Cardiac muscle cell (in vitro differentiated cells and primary cell): Measurements from ENCODE around the gene KAT7. TPM values are rescaled to one million over a fixed set of nuclear protein-coding genes. Genes with fewer than 3 reads are reported as not detected.

Experiments used
- DNase-seq, 2 donors: peaks; one replicate each; pipeline versions ENCODE4 v3.0.0 to v3.0.0-alpha.2; 2010 to 2017; ENCODE audit warnings: low read depth in 1 of 2, low spot score in 1 of 2
- H3K27ac ChIP-seq: fragments of 200-600 bp; sonication (generic); 2 replicates; pipeline ENCODE4 v1.5.1; 2016
- H3K27me3 ChIP-seq: fragments of 200-600 bp; sonication (generic); 2 replicates; pipeline ENCODE4 v1.6.0; 2016; ENCODE audit warnings: control low read depth
- H3K36me3 ChIP-seq: fragments of 200-600 bp; sonication (generic); 2 replicates; pipeline ENCODE4 v1.5.1; 2016; ENCODE audit warnings: control low read depth
- H3K4me1 ChIP-seq: fragments of 200-600 bp; sonication (generic); 2 replicates; pipeline ENCODE4 v1.8.1; 2017; ENCODE audit warnings: low read depth, mild to moderate bottlenecking, mixed run types
- H3K4me3 ChIP-seq: fragments of 200-600 bp; sonication (generic); 2 replicates; pipeline ENCODE4 v1.5.1; 2016; ENCODE audit warnings: mild to moderate bottlenecking
- H3K9me3 ChIP-seq: fragments of 200-600 bp; sonication (generic); 2 replicates; pipeline ENCODE4 v1.5.1; 2017; ENCODE audit warnings: low read depth, mild to moderate bottlenecking, control low read depth
- polyA plus RNA-seq: library from polyadenylated mRNA; unstranded; fragments of >200 nt; fragmentation: Nextera tagmentation; extraction: Ambion mirVana; gene quantifications from 2 replicates; pipeline ENCODE4 v1.2.1, GENCODE V29; 2016
- total RNA-seq: library from RNA; depleted of rRNA; stranded (reverse); fragments of >200 nt; gene quantifications from 2 replicates; pipeline ENCODE4 v1.2.3, GENCODE V29; 2016
- TF ChIP-seq, protein P1 (sequence below): IDR thresholded peaks from 2 replicates; pipeline ENCODE4 v1.5.1; 2012; ENCODE audit warnings: low read depth, mild to moderate bottlenecking, low read length

The KAT7 gene
- total and polyA plus RNA-seq, 2 experiments from 2014 or later = 30.0 to 33.1 TPM

DNA sequence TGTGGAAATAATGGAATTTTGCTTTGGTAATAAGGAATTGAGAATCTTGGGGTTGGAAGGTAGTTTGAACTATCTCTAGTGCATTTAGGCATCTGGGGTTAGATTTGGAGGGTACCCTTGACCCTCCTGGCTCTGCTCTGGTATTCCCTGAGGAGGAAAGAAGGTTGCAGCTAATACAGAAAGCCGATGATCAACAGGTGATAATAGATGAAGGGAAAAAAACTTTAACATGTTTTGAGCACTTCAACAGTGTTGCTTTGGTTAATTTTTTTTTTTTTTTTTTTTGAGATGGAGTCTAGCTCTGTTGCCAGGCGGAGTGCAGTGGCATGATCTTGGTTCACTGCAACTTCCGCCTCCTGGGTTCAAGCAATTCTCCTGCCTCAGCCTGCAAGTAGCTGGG lies 4.8 kb downstream of the KAT7 start:
- no peaks in the 10 kb centered on the region for H3K27me3 ChIP-seq
- no peak overlapping the region for H3K27ac ChIP-seq
- no peaks in the 10 kb centered on the region for H3K9me3 ChIP-seq
- no peak for DNase-seq
- H3K36me3 ChIP-seq = peaks cover 49% of the 10 kb centered on the region
- TF ChIP-seq, protein P1, sequence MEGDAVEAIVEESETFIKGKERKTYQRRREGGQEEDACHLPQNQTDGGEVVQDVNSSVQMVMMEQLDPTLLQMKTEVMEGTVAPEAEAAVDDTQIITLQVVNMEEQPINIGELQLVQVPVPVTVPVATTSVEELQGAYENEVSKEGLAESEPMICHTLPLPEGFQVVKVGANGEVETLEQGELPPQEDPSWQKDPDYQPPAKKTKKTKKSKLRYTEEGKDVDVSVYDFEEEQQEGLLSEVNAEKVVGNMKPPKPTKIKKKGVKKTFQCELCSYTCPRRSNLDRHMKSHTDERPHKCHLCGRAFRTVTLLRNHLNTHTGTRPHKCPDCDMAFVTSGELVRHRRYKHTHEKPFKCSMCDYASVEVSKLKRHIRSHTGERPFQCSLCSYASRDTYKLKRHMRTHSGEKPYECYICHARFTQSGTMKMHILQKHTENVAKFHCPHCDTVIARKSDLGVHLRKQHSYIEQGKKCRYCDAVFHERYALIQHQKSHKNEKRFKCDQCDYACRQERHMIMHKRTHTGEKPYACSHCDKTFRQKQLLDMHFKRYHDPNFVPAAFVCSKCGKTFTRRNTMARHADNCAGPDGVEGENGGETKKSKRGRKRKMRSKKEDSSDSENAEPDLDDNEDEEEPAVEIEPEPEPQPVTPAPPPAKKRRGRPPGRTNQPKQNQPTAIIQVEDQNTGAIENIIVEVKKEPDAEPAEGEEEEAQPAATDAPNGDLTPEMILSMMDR = no peak
- peaks cover 6% of the 10 kb centered on the region for H3K4me1 ChIP-seq
- no peak overlapping the region for H3K4me3 ChIP-seq

- Histone ChIP-seq H3K4me1 (no peaks in the 10 kb centered on the region), H3K36me3 (peaks cover 64% of the 10 kb centered on the region)
- no peak for DNase-seq
Observed at GRCh38 chr17:49795372-49795771, 6.9 kb downstream of the KAT7 start.

DNA sequence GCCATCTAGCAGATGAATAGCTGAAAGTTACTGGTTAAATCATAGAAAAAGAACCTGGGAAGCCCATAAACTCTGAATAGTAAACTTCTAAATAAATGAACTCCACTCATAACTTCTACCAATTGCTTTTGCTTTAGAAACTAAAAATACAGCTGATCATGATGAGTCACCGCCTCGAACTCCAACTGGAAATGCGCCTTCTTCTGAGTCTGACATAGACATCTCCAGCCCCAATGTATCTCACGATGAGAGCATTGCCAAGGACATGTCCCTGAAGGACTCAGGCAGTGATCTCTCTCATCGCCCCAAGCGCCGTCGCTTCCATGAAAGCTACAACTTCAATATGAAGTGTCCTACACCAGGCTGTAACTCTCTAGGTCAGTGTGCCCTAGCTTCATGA lies 9.7 kb downstream of the KAT7 start:
- no peak for DNase-seq
- H3K36me3 ChIP-seq = peaks cover 63% of the 10 kb centered on the region
- no peaks in the 10 kb centered on the region for H3K27me3 ChIP-seq
- TF ChIP-seq, protein P1 = no peak
- peak overlapping the region; percentile 25 for H3K27ac ChIP-seq
- no peaks in the 10 kb centered on the region for H3K4me1 ChIP-seq
- no peak overlapping the region for H3K4me3 ChIP-seq
- H3K9me3 ChIP-seq = no peaks in the 10 kb centered on the region

More at GRCh38 chr17:49795372-49795771, 6.9 kb downstream of the KAT7 start:
- no peak overlapping the region for H3K4me3 ChIP-seq
- no peaks in the 10 kb centered on the region for H3K27me3 ChIP-seq
- H3K27ac ChIP-seq = no peak overlapping the region
- no peaks in the 10 kb centered on the region for H3K9me3 ChIP-seq
- TF ChIP-seq, protein P1 = no peak

DNA sequence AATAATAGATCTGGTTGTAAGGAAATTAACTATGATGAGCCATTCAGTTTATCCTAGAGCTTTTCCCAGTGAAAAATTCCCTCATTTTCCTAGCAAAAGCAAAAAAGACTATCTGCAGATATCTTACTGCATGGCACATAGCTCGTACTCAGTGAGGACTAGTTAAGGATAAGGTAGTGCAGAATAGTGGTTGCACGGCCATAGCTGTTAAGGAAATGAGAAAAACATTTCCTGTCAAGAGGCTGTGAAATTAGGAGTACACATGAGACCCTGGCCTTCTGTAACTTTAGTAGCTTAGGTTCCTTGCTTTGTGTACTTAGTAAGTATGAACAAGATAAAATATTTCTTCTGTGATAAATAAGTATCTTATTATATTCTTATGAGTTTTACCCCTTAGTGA lies 10.3 kb downstream of the KAT7 start:
- TF ChIP-seq, protein P1 = no peak
- peaks cover 62% of the 10 kb centered on the region for H3K36me3 ChIP-seq
- H3K4me1 ChIP-seq = no peaks in the 10 kb centered on the region
- no peak overlapping the region for H3K4me3 ChIP-seq
- H3K27me3 ChIP-seq = no peaks in the 10 kb centered on the region
- DNase-seq = no peak
- no peaks in the 10 kb centered on the region for H3K9me3 ChIP-seq
- H3K27ac ChIP-seq = no peak overlapping the region

GRCh38 chr17:49809056-49809455 lies 20.6 kb downstream of the KAT7 start:
- H3K27me3 ChIP-seq = no peaks in the 10 kb centered on the region
- peaks cover 64% of the 10 kb centered on the region for H3K36me3 ChIP-seq
- H3K27ac ChIP-seq = no peak overlapping the region
- no peak overlapping the region for H3K4me3 ChIP-seq
- no peaks in the 10 kb centered on the region for H3K4me1 ChIP-seq
- H3K9me3 ChIP-seq = no peaks in the 10 kb centered on the region
- DNase-seq = no peak
- TF ChIP-seq, protein P1 = no peak
